Muscle of back (tissue), 11 donors: ENCODE data around the gene PNPLA1. TPM values are rescaled to one million over a fixed set of nuclear protein-coding genes. Genes with fewer than 3 reads are reported as not detected.
A peak's percentile ranks its signal among the peaks of the same experiment; 100 is the strongest.

Experiments
- DNase-seq, 3 donors: peaks; one replicate each; pipeline versions ENCODE4 v3.0.0 to v3.0.0-alpha.2; 2013
- polyA plus RNA-seq, 10 donors: library from polyadenylated mRNA; unstranded; fragments of 120-200 nt; gene quantifications; one replicate each; pipeline ENCODE4 v1.2.1, GENCODE V29; 2013; ENCODE audit not compliant: insufficient read length in 10 of 10

PNPLA1 gene
- polyA plus RNA-seq, 10 donors: 0.09 to 1.7 (median 0.12) TPM; not detected in 4

GRCh38 chr6:36284359-36284758, 14.5 kb downstream of the PNPLA1 start:
- no peak for DNase-seq

GRCh38 chr6:36285187-36285671, 15.4 kb downstream of the PNPLA1 start:
- DNase-seq: no peak

- no peak for DNase-seq
Observed at GRCh38 chr6:36285797-36286196, 15.9 kb downstream of the PNPLA1 start.

- no peak for DNase-seq
Observed at GRCh38 chr6:36286858-36287257, 17.0 kb downstream of the PNPLA1 start.

- DNase-seq: no peak
Observed at GRCh38 chr6:36289281-36289878, 19.5 kb downstream of the PNPLA1 start.

GRCh38 chr6:36290668-36291620, 21.1 kb downstream of the PNPLA1 start:
- DNase-seq: no peak

GRCh38 chr6:36292170-36292569, 22.3 kb downstream of the PNPLA1 start:
- DNase-seq: no peak

- no peak for DNase-seq
Observed at GRCh38 chr6:36296240-36296639, 26.4 kb downstream of the PNPLA1 start.

GRCh38 chr6:36297051-36297450, 27.2 kb downstream of the PNPLA1 start:
- no peak for DNase-seq

- DNase-seq: no peak
Observed at GRCh38 chr6:36297511-36297910, 27.7 kb downstream of the PNPLA1 start.

- DNase-seq: no peak
Observed at GRCh38 chr6:36298027-36298426, 28.2 kb downstream of the PNPLA1 start.

- no peak for DNase-seq
Observed at GRCh38 chr6:36301085-36301658, 31.3 kb downstream of the PNPLA1 start.

GRCh38 chr6:36301781-36302180, 31.9 kb downstream of the PNPLA1 start:
- no peak for DNase-seq

- DNase-seq: peak; percentile 81 to 92 (median 88)
Observed at GRCh38 chr6:36302227-36302976, 32.5 kb downstream of the PNPLA1 start.

GRCh38 chr6:36305885-36306284, 36.0 kb downstream of the PNPLA1 start:
- no peak for DNase-seq

GRCh38 chr6:36306375-36306774, 36.5 kb downstream of the PNPLA1 start:
- no peak for DNase-seq

GRCh38 chr6:36308514-36308913, 38.7 kb downstream of the PNPLA1 start:
- DNase-seq: no peak

GRCh38 chr6:36309203-36309602, 39.3 kb downstream of the PNPLA1 start:
- no peak for DNase-seq

GRCh38 chr6:36309900-36310299, 40.0 kb downstream of the PNPLA1 start:
- DNase-seq: no peak

- peak in 1 of 3 donors; percentile 48 for DNase-seq
Observed at GRCh38 chr6:36312854-36313648, 43.2 kb downstream of the PNPLA1 start.

GRCh38 chr6:36313649-36313936, 43.7 kb downstream of the PNPLA1 start:
- DNase-seq: no peak
